ENCODE data around the gene FBRSL1.

Gene FBRSL1

DNA sequence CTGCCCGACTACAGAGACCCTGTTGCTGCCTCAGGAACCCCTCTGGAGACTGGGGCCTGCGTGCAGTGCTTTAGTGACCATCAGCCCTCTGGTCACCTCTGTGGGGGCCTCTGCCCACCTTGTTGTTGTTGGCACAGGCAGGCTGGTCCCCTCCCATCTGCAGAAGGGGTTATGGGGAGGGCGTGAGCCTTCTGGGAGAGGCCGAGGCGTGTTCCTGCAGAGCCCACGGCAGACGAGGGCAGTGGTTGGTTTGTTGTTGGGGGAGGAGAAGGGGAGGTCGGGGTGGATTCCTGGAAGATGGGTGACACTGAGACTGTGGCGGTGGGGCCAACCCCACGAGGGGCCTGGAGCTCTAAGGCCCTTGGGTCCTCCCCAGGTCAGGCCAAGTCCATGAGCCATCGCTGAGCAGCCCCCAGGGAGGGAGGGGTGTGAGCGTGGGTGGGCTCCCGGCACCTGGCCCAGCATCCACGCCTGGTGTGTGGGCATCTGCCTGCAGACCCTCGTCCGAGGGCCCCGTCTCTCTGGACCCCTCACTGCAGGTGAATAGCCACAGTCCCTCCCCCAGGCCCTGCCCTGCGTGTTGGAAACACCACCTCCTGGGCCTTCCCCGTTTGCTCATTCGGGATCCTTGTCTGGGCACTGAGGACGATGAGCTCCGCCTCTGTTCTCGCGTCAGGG, 23.6 kb downstream of the FBRSL1 start:
- no peak for DNase-seq

- DNase-seq, result no peak
Observed at GRCh38 chr12:132514216-132514820, 24.4 kb downstream of the FBRSL1 start.

- no peak for DNase-seq
Observed at GRCh38 chr12:132514838-132515237, 24.9 kb downstream of the FBRSL1 start.

DNA sequence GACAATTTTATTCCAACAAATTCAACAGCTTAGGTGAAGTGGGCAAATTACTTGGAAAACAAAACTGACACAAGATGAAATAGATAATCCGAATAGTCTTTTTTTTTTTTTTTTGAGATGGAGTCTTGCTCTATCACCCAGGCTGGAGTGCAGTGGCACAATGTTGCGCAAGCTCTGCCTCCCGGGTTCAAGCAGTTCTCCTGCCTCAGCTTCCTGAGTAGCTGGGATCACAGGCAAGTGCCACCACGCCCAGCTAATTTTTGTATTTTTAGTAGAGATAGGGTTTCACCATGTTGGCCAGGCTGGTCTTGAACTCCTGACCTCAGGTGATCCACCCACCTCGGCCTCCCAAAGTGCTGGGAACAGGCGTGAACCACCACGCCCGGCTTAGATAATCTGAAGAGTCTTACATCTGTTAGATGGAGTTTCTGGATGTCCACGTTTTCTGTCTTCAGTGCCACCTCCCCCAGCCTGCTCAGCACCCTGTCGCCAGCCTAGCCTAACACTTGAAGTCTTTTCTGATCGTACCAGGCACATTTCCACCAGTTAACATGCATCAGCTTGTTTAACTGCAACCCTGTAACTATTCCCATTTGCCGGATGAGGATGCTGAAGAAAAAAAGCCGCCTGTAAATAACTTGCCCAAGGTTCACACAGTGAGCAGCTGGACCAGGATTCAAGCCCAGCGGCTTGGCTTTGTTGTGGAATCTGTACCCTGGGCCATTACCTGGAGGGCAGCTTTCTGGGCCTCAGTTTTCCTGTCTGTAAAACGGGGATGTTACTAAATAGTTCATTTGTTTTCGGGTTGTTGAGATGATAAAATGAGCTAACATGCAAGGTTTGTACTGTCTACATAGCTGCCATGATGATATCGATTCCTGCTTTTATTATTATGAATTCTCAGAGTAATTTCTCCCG, 26.4 kb downstream of the FBRSL1 start:
- no peak for DNase-seq

GRCh38 chr12:132517013-132517739, 27.2 kb downstream of the FBRSL1 start:
- DNase-seq, result no peak

DNA sequence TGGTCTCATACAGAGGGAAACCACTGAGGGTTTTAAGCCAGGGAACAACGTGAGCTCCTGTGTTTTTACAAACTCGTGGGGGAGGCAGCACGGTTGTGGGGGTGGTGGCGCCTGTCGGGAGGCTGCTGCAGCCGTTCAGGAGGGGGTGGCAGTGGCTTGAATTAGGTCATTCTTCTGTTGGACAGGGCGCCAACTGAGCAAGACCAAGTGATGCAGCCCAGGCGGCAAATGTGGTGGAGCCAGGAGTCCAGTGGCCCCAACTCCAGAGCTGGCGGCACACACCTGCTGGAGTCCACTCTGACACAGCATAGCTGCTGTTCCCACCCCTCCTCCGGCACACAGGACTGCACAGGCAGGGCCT, 27.8 kb downstream of the FBRSL1 start:
- no peak for DNase-seq

- DNase-seq, result no peak
Observed at GRCh38 chr12:132518354-132518992, 28.5 kb downstream of the FBRSL1 start.

- DNase-seq, result no peak
Observed at GRCh38 chr12:132520421-132521199, 30.7 kb downstream of the FBRSL1 start.

- DNase-seq, result no peak
Observed at GRCh38 chr12:132521200-132521580, 31.2 kb downstream of the FBRSL1 start.

- no peak for DNase-seq
Observed at GRCh38 chr12:132521712-132522292, 31.9 kb downstream of the FBRSL1 start.

DNA sequence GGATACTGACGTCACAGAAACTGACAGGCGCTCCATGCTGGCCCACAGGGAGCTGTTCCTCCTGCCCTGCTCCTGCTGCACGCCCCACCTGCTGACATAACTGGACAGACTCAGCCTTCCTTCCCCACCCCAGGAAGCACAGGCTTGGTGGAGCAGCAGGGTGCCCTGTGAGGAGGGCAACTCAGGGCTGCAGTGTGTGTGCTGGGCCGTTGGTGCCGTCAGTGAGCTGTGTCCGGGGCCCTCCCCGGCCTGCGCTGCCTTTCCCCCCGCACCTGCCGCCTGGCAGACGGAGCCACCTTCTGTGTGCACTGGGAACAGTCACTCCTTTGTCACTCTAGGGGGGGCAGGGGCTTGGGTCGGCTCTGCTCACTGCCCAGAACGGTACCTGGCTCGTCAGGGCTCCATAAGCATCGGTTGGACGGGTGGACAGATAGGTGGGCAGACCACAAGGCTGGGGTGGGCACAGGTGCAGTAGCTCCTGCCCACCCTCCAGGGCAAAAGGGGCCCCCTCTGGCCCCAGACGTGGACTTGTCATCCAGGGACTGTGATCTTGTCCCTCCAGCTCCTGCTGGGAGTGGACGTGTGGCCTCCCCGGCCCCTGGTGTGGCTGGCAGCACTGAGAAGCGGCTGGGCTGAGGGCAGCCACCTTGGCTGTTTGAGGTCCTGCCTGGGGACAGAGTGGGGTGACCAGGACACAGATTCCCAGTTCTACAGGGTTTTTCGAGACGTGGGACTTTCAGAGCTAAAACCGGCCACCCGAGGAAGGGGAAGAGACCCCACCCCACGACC, 32.8 kb downstream of the FBRSL1 start:
- DNase-seq, result no peak

DNA sequence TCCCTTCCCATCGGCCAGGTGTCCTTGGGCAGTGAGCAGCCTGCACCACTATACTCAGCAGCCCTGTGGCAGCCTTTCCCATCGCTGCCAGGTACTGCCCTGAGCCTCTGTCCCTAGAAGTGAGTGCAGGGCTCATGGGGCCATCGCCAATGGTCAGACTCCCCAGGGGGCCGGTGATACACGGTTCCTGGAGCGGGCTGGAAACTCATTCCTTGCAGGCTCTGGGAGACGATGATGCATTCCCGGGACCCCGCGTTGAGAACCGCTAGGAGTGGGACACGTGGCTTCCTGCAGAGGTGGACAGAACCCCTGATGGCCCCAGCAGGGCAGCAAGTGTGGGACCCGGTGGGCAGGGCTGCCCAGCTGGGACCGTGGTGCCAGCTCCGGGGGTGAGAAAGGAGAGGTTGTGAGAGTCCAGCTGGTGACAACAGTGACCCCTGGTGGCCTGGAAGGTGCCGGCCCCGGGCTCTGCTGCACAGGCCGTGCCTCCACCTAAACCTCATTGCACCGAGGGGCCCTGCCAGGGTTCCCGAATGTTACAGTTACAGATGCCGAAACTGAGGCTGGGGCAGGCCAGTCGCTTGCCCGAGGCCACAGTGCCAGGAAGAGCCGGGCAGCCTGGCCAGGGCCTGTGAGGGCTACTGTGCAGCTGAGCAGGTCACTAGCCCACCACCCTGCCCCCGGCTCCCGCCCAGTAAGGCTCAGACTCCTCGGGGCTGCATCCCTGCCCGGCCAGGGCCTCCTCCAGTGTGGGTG, 33.8 kb downstream of the FBRSL1 start:
- peak; percentile 90 for DNase-seq

- no peak for DNase-seq
Observed at GRCh38 chr12:132524405-132524804, 34.5 kb downstream of the FBRSL1 start.

GRCh38 chr12:132525011-132525832, 35.3 kb downstream of the FBRSL1 start:
- no peak for DNase-seq

DNA sequence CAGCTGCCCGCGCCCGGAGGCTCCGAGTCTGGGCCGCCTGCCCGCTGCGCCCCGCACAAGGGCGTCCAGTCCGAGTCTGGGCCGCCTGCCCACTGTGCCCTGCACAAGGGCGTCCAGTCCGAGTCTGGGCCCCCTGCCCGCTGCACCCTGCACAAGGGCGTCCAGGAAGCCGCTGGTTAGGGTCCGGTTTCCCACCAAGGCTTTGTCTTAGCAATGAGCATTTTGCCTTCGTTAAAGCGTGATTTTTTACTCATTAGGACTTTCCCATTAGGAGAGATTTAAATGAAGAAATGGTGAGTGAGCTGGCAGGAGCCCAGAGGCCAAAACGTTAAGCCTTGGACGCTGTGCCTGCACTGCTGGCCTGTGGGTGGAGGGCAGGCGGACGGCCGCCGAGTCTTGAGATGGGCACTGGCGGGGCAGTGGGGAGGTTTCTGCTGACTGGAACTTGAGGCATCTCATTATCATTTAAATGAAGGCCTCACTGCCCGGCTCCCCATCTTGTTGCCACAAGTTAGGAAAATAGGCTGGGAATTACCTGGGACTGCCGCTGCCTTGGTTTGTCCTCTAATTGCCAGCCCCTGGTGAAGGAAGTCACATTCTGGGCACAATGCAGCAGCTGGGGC, 36.0 kb downstream of the FBRSL1 start:
- DNase-seq, result no peak

- no peak for DNase-seq
Observed at GRCh38 chr12:132527186-132527882, 37.4 kb downstream of the FBRSL1 start.

DNA sequence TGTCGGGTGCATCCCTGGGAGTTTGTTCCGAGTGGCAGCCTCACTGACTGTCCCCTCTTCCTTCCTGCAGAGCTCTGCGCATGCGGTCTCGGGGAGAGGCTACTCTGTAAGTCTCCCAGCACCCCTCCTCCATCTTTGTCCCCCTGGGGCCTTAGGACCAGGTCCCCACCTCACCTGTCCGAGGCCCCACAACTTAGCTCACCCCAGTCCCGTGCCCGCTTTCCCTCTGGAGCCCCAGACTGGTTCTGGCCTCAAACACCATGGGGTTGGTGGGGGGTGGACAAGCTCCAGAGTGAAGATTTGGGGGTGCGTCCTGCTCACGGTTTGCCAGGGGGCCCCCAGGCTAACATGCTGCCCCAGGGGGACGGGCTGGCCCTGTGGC, 37.9 kb downstream of the FBRSL1 start:
- no peak for DNase-seq

Measured in retina (tissue), 1 donor.